Smooth muscle cell (in vitro differentiated cells): ENCODE measurements around the gene CCDC18. TPM values are rescaled to one million over a fixed set of nuclear protein-coding genes. Genes with fewer than 3 reads are reported as not detected.
"Not testable (repeated sequence)": the region's sequence is repeated elsewhere in the genome, so short reads cannot be mapped to it uniquely, and the experiment has no call there.

Experiments used
- DNase-seq: peaks from one replicate; lab custom pipeline; 2025; ENCODE audit not compliant: unreplicated experiment; lab: John Stamatoyannopoulos, UW
- H2AFZ ChIP-seq: fragments of 200-600 bp; sonication (generic); 2 replicates; pipeline ENCODE4 v1.6.0; 2016; ENCODE audit warnings: antibody characterized with exemption, low read depth, mild to moderate bottlenecking
- H3F3A ChIP-seq: fragments of 200-600 bp; sonication (generic); 2 replicates; pipeline ENCODE4 v1.6.0; 2017; ENCODE audit warnings: antibody characterized with exemption, low read depth
- H3K27ac ChIP-seq: fragments of 200-600 bp; sonication (generic); 2 replicates; pipeline ENCODE4 v1.5.1; 2016; ENCODE audit warnings: low read depth, mild to moderate bottlenecking
- H3K27me3 ChIP-seq: fragments of 200-600 bp; sonication (generic); 2 replicates; pipeline ENCODE4 v1.6.1; 2016; ENCODE audit warnings: low read depth, mild to moderate bottlenecking
- H3K36me3 ChIP-seq: fragments of 200-600 bp; sonication (generic); 2 replicates; pipeline ENCODE4 v1.5.1; 2016; ENCODE audit warnings: low read depth
- H3K4me1 ChIP-seq: fragments of 200-600 bp; sonication (generic); 2 replicates; pipeline ENCODE4 v1.5.1; 2016; ENCODE audit warnings: low read depth
- H3K4me2 ChIP-seq: fragments of 200-600 bp; sonication (generic); 2 replicates; pipeline ENCODE4 v1.6.0; 2016; ENCODE audit warnings: mild to moderate bottlenecking
- H3K4me3 ChIP-seq: fragments of 200-600 bp; sonication (generic); 2 replicates; pipeline ENCODE4 v1.5.1; 2016; ENCODE audit warnings: mild to moderate bottlenecking
- H3K79me2 ChIP-seq: fragments of 200-600 bp; sonication (generic); 2 replicates; pipeline ENCODE4 v1.6.0; 2016; ENCODE audit warnings: low read depth, mild to moderate bottlenecking
- H3K9ac ChIP-seq: fragments of 200-600 bp; sonication (generic); 2 replicates; pipeline ENCODE4 v1.6.0; 2016; ENCODE audit warnings: low read depth
- H3K9me3 ChIP-seq: fragments of 200-600 bp; sonication (generic); replicated peaks from 2 replicates; pipeline ENCODE4 v1.5.1; 2016; ENCODE audit warnings: low read depth
- H4K20me1 ChIP-seq: fragments of 200-600 bp; sonication (generic); 2 replicates; pipeline ENCODE4 v1.6.0; 2016; ENCODE audit warnings: low read depth
- WGBS: methylation state at CpG from one replicate; pipeline ENCODE4 v1.1.7; 2016; ENCODE audit warnings: low lambda C conversion rate; 5-methylcytosine and 5-hydroxymethylcytosine counted together
- polyA plus RNA-seq: library from polyadenylated mRNA; unstranded; fragments of >200 nt; fragmentation: Nextera tagmentation; extraction: Ambion mirVana; gene quantifications from 2 replicates; pipeline ENCODE4 v1.2.1, GENCODE V29; 2016
- total RNA-seq: library from RNA; depleted of rRNA; stranded (reverse); fragments of >200 nt; gene quantifications from 2 replicates; pipeline ENCODE4 v1.2.3, GENCODE V29; 2014
- TF ChIP-seq, protein P1 (sequence below): fragments of 200-600 bp; sonication (generic); IDR thresholded peaks from 2 replicates; pipeline ENCODE4 v1.5.1; 2017; ENCODE audit warnings: borderline replicate concordance, mild to moderate bottlenecking, antibody characterized with exemption; ENCODE audit not compliant: insufficient read depth, poor library complexity, severe bottlenecking

The CCDC18 gene
- total and polyA plus RNA-seq, 2 experiments from 2014 or later, result 2.0 to 2.8 TPM

- no peaks in the 10 kb centered on the region for H3K9me3 ChIP-seq
- H3K36me3 ChIP-seq, result peaks cover 7% of the 10 kb centered on the region
- peaks cover 8% of the 10 kb centered on the region for H3K4me1 ChIP-seq
- H2AFZ ChIP-seq, result no peak overlapping the region
- H3F3A ChIP-seq, result no peaks in the 10 kb centered on the region
- H3K9ac ChIP-seq, result no peak overlapping the region
- no peak overlapping the region for H3K27ac ChIP-seq
- TF ChIP-seq, protein P1, sequence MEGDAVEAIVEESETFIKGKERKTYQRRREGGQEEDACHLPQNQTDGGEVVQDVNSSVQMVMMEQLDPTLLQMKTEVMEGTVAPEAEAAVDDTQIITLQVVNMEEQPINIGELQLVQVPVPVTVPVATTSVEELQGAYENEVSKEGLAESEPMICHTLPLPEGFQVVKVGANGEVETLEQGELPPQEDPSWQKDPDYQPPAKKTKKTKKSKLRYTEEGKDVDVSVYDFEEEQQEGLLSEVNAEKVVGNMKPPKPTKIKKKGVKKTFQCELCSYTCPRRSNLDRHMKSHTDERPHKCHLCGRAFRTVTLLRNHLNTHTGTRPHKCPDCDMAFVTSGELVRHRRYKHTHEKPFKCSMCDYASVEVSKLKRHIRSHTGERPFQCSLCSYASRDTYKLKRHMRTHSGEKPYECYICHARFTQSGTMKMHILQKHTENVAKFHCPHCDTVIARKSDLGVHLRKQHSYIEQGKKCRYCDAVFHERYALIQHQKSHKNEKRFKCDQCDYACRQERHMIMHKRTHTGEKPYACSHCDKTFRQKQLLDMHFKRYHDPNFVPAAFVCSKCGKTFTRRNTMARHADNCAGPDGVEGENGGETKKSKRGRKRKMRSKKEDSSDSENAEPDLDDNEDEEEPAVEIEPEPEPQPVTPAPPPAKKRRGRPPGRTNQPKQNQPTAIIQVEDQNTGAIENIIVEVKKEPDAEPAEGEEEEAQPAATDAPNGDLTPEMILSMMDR, result no peak
- H3K4me2 ChIP-seq, result no peak overlapping the region
- H3K27me3 ChIP-seq, result no peaks in the 10 kb centered on the region
- 83% methylated on average over 5 of the region's 5 CpGs for WGBS
- DNase-seq, result no peak
- H3K4me3 ChIP-seq, result no peak overlapping the region
- no peaks in the 10 kb centered on the region for H3K79me2 ChIP-seq
- H4K20me1 ChIP-seq, result no peaks in the 10 kb centered on the region
Measured at GRCh38 chr1:93275634-93276295, 95.2 kb downstream of the CCDC18 start.

DNA sequence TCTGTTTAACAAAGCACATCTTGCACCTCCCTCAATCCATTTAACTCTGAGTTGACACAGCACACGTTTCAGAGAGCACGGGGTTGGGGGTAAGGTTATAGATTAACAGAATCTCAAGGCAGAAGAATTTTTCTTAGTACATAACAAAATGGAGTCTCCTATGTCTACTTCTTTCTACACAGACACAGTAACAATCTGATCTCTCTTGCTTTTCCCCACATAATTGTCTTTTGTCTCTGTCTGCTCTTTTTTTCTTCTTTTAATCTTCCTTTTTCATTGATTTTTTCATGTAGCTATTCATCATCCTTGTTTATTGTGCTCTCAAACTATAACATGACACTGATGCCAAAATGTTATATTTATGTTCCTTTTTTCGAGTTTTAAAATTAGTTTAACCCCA is 97.0 kb downstream of the CCDC18 start:
- not testable (repeated sequence) for H3K27ac ChIP-seq, H3K27me3 ChIP-seq

GRCh38 chr1:93283496-93283895 is 103.0 kb downstream of the CCDC18 start:
- Histone ChIP-seq H3K4me2 (no peak overlapping the region), H3K27ac (no peak overlapping the region), H3K9ac (no peak overlapping the region), H3K36me3 (peaks cover 13% of the 10 kb centered on the region), H3F3A (no peaks in the 10 kb centered on the region), H4K20me1 (no peaks in the 10 kb centered on the region), H3K4me1 (no peaks in the 10 kb centered on the region), H3K27me3 (no peaks in the 10 kb centered on the region), H3K9me3 (no peaks in the 10 kb centered on the region), H3K4me3 (no peak overlapping the region), H3K79me2 (no peaks in the 10 kb centered on the region), H2AFZ (no peak overlapping the region)
- TF ChIP-seq, protein P1, result no peak
- no peak for DNase-seq
- 100% methylated on average over 1 of the region's 1 CpG for WGBS

More for the DNA sequence above, 97.0 kb downstream of the CCDC18 start:
- not testable (repeated sequence) for DNase-seq, H3K4me1 ChIP-seq, H3K79me2 ChIP-seq, H3K4me3 ChIP-seq, H3K9me3 ChIP-seq, H4K20me1 ChIP-seq, H3K4me2 ChIP-seq, H2AFZ ChIP-seq, H3F3A ChIP-seq, H3K9ac ChIP-seq
- WGBS, result 25% methylated on average over 3 of the region's 3 CpGs
- H3K36me3 ChIP-seq, result peaks cover 13% of the 10 kb centered on the region

DNA sequence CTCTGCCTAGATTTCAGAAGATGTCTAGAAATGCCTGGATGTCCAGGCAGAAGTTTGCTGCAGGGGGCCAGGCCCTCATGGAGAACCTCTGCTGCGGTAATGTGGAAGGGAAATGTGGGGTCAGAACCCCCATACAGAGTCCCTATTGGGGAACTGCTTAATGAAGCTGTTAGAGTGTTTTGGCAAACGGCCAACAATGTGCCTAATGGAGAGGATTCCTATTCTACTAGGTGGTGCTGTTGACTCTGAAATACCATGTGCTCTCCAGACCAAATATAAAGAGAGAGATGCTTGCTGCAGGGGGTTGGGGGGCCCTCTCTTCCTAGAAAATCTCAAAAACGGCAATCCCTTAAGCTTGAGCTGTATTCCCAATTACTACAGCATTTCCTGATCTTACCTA is 108.0 kb downstream of the CCDC18 start:
- no peaks in the 10 kb centered on the region for H3F3A ChIP-seq
- no peaks in the 10 kb centered on the region for H3K36me3 ChIP-seq
- no peak overlapping the region for H3K9ac ChIP-seq
- no peak overlapping the region for H3K4me2 ChIP-seq
- no peaks in the 10 kb centered on the region for H3K4me1 ChIP-seq
- H3K27ac ChIP-seq, result no peak overlapping the region
- DNase-seq, result no peak
- WGBS, result 91% methylated on average over 3 of the region's 3 CpGs
- TF ChIP-seq, protein P1, result no peak
- H3K4me3 ChIP-seq, result no peak overlapping the region
- no peaks in the 10 kb centered on the region for H3K9me3 ChIP-seq
- H3K27me3 ChIP-seq, result no peaks in the 10 kb centered on the region
- H2AFZ ChIP-seq, result no peak overlapping the region
- no peaks in the 10 kb centered on the region for H3K79me2 ChIP-seq
- H4K20me1 ChIP-seq, result no peaks in the 10 kb centered on the region
